Measurements from ENCODE around the gene GRK5.
"Not testable (repeated sequence)": the region's sequence is repeated elsewhere in the genome, so short reads cannot be mapped to it uniquely, and the experiment has no call there.

GRK5 gene

DNA sequence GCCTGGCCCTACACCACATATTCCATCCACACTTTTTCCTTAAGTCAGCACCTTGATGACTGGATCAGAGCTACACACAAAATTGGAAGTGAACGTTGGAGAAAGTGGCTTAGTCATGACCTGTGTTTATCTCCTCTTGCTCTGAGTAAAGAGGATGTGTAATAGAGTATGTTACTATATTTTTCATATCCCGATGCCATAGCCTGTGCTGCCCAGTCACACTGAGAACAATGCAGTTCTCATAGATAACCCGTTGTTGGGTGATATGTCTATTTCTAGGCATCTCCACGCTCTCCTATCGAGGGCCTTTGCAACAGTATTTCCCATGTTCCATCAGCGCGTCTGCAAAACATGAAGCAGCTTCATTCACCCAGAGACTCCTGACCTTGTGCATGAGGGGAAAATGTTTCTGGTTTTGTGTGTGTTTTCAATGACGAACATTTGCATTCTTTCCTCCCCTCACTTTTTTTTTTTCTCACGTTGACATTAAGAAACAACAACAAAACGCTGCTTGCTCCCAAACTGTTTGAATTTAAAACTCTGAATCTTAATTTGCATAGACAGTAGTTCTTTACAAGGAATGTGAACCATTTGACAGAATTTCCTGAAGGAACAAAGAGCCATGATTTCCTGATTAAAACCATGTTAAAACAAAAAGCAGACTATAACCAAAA lies 43.4 kb downstream of the GRK5 start:
- no peak for DNase-seq (ENCODE audit: low read depth in 2 of 2)

DNA sequence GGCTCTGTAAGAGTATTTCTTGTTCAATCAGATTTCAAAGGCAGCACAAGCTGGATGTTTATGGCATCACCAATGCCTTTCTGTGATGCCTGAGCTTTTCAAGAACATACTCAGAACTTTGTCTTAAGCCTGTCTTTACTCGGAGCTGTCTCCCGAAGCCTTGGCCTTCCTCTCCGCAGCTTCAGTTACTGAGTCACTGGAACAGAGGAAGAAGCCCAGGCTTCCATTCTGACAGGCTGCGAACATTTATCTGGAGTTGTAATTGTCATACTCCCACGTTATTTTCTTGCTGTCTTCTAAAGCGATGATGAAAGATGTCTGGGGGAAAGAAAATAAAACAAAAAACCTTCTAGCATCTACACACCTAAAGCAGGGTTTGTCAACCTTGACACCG lies 43.9 kb downstream of the GRK5 start:
- DNase-seq (ENCODE audit: low read depth in 2 of 2): no peak

DNA sequence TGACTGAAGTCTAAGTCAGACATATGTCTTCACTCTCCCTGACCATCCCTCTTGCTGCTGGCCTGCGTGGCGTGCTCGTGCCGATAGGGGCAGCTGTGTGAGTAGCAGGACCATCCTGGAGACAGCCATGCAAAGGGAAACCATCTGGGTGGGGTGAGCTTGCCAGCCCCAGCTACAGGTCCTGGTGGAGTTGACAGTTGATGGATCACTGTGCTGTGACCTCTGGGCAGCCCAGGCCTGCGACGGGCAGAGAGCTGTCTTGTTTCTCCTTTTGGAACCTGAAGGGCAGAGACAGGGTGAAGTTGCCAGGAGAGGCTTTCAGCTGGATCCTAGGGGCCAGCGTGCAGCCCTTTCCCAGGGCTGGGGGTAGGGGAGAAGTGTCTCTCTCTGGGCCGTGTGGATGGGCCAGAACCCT lies 44.7 kb downstream of the GRK5 start:
- no peak for DNase-seq (ENCODE audit: low read depth in 2 of 2)

DNA sequence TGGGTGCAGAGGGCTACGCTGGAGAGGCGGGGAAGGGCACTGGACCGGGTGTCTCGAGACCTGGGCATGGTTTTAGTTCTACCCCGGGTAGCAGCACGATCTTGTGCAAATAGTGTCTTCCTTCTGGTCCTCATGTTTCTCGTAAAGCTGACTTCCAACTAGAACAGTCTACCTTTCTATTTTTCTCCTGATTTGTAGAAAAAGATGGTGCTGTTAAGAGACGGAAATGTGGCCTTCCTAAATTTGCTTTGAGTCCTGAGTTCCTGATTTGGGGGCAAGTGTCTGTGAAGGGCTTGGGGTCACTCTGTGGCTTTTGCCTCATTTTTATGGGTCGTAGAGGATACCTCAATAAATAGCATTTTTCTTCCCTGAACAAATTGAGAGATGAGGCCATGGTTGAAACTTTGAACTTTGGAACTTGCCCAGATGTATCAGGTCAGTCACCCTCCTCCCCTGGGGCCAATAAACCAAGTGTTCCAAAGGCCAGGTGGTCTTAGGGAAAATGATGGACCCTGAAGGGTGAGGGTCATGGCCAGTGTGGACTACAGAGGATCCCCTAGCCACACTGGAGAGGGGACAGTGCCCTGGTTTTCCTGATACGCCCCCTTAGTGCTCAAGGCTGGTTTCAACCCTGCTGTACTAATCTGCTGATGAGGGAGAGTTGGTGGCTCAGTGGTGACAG lies 45.2 kb downstream of the GRK5 start:
- DNase-seq (ENCODE audit: low read depth in 2 of 2): no peak

DNA sequence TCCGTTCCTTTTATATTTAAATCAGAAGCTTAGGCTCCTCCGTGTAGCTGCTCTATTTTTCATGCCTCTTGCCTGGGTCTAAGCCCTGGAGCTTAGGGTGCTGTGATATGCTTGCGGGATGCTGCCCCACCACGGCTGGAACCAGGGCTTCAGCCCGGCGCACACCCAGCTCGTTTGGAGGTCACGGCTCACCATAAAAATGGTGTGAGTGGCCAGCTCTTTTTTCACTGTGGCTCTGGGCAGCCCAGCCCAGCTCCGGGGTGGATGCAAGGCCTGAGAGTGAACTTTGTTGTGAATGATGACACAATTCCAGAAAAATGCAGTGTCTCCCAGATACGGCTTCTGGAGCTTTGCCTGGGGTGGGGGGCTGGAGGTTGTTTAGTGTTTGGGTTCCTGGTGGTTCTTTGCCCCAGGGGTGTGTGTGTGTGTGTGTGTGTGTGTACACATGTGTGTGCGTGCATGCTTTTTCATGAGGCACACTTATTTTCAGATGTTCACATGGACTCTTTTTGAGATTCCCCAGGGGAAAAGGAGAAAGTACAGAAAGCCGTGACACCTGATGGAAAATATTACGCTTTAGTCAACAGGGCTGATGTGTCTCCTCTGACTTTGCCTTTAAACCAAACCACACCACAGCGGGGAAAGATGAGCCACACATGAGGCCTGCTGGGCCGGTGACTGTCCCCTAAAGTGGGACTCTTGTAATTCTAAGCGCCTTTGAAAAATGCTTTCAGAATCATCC lies 46.2 kb downstream of the GRK5 start:
- peak in 1 of 2 donors; percentile 17 for DNase-seq (ENCODE audit: low read depth in 2 of 2)

DNA sequence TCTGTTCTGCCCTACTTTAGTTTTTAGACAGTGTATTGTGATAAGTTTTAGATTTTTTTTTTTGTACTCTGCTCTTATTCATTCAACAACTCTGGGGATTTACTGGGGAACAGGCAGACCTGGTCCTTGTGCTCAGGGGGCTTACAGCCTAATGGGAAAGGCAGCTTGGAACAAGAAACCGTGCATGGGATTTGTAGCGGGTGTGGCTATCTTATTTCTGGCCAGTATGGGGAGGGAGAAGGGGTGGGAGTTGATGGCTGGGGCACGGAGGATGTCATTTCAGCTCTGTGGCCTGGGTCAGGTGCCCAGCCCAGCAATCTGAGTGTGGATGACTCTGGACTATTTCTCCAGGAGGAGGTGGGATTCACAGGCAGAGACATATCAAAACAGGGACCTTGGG lies 47.0 kb downstream of the GRK5 start:
- DNase-seq (ENCODE audit: low read depth in 2 of 2): no peak

DNA sequence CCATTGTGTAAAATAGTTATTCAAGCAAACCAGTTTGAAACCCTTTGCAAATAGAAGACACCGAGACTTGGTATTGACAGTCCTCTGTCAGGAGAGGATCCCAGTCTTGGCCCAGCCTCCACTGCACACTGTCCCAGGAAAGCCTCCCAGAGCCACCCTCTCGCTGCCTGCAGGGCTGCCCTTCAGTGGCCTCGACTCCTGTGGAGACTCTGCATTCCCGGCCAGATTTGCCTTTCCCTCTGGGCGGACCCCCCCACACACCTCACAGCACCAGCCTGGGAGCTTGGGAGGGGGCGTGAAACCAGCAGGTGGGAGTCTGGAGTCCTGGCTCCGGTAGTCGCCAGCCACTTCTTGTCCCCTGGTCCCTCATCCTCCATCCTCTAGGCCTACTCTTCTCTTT lies 48.7 kb downstream of the GRK5 start:
- DNase-seq (ENCODE audit: low read depth in 2 of 2): no peak

DNA sequence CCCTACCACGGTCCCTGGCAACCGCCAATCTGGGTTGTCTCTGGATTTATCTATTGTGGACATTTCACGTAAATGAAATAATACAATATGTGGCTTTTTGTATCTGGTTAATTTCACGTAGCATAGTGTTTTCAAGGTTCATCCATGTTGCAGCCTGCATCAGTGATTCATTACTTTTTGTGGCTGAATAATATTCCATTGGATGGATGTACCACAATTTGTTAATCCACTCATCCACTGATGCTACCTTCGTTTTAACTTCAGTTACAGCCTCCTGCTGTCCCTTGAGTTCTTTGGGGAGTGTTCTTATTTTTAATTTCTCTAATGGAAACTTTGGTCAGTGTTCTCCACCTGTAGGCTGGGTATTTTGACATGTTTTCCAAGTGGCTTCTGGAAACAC lies 49.5 kb downstream of the GRK5 start:
- DNase-seq (ENCODE audit: low read depth in 2 of 2): no peak

DNA sequence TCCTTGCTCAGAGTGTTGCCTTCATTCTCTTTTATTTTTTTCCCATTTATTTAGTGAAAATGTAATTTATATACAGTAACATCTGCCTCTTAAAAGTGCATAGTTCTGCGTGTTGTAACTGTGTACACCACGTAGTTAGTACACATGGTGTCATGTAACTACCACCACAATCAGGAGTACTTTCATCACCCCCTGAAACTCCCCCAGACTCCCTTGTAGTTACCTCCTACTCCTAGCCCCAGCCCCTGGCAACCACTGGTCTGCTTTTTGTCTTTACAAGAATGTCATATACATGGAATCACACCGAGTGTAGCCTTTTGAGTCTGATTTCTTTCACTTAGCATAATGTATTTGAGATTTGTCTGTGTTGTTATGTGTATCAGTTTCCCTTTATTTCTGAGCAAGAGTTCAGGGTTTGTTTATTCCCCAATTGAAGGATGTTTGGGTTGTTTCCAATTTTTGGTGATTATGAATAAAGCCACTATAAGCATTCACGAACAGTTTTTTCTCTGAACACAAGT lies 50.6 kb downstream of the GRK5 start:
- no peak for DNase-seq (ENCODE audit: low read depth in 2 of 2)

DNA sequence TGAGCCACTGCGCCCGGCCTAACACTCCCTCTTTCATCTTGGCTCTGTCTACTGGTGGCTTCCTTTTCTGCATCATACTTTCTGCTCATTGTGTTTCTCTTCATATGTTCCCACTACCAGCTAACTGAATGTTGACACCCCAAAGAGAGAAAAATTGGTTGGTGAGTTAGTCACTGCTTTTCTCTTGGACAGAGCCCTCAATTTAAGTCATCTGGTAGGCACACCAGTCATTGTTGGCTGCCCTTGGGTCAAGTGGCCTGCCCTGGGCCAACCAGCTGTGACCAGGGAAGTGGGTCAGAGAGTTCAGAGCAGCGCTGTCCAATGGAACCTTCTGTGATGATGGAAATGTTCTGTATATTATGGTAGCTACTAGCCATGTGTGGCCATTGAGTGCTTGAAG lies 52.0 kb downstream of the GRK5 start:
- no peak for DNase-seq (ENCODE audit: low read depth in 2 of 2)

DNA sequence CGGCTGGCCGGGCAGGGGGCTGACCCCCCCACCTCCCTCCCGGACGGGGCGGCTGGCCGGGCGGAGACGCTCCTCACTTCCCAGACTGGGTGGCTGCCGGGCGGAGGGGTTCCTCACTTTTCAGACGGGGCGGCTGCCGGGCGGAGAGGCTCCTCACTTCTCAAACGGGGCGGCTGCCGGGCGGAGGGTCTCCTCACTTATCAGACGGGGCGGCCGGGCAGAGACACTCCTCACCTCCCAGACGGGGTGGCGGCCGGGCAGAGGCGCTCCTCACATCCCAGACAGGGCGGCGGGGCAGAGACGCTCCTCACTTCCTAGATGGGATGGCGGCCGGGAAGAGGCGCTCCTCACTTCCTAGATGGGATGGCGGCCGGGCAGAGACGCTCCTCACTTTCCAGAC lies 53.6 kb downstream of the GRK5 start:
- not testable (repeated sequence) for DNase-seq (ENCODE audit: low read depth in 2 of 2)

DNA sequence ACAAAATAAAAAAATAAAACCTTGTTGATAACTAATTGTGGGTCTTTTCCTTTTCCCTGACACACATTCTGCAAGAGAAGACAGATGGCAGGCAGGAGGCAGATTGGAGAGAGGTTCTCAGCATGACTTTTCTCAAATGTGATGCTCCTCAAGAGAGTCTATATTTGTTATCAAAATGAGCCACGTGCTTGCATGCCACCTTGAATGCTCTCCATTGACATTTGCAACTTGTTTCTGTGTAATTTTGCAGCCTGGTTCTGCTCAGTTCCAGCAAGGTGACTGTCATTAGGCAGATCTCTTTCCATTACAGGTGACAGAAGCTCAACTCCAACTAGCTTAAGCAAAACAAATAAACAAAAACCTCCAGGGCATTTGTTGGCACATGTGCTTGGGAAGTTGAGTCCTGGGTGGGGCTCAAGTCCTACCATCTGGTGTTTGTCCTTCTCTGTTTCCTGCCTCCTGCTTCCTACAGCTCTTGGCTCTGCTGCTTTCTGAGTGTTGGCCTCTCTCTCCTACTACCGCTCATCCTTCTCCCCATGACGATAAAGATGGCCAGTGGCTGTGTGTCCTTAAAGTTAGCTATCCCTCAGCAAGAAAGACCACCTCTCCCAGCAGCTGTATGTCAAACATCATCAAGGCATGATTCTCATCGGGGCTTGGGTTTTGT lies 56.7 kb downstream of the GRK5 start:
- DNase-seq (ENCODE audit: low read depth in 2 of 2): no peak

DNA sequence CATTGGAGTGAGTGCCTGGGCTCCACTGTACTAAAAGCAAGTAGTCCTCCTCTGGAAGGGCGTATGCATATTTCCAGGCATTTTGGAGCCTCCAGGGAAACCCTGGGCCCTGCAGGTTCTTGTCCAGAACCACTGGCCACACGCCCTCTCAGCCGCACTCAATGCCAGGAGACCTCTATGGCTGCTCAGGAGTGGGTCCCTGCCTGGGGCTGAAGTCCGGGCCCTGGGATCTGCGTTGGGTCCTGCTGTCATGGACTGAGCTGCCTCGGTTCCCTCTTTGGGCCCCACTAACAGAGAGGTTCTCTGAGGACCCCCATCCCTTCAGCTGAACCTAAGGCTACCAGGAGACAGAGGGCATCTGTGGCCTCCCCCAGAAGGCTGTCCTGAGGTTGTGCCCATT lies 58.3 kb downstream of the GRK5 start:
- no peak for DNase-seq (ENCODE audit: low read depth in 2 of 2)

DNA sequence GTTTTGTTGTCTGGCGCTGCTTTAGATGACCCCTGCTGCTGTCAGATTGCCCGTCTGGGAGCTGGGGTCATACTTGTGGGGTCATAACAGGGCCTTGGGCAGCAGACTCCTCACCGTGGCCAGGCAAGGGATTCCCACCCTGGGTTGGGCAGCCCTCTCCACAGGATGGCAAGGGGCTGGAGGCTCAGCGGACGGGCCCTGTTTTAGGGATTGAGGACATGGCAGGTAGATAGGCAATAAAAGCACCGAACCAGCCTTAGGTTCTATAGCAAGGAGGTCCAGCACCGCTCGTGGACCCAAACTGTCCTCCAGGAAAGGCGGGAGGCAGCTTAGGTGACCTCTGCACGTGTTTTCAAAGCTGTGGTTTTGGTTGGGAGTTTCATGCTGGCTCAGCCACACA lies 60.0 kb downstream of the GRK5 start:
- no peak for DNase-seq (ENCODE audit: low read depth in 2 of 2)

DNA sequence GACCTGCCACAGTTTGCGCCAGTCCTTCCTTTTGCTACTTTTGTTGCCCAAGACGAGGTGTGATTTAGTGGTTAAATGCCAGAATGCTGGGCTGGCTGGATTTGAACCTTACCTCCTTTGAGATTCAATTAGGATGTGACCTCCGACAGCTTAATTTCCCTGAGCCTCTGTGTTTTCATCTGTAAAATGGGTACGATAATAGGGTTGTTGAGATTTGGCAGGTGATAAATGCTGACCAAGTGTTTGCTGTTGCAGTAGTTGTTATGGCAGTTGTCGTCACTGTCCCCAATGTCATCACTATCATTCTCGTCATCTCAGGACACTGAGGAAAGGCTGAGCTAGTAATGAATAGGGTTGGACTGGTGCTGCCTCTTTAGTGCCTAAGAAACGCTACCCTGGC lies 61.1 kb downstream of the GRK5 start:
- no peak for DNase-seq (ENCODE audit: low read depth in 2 of 2)

DNA sequence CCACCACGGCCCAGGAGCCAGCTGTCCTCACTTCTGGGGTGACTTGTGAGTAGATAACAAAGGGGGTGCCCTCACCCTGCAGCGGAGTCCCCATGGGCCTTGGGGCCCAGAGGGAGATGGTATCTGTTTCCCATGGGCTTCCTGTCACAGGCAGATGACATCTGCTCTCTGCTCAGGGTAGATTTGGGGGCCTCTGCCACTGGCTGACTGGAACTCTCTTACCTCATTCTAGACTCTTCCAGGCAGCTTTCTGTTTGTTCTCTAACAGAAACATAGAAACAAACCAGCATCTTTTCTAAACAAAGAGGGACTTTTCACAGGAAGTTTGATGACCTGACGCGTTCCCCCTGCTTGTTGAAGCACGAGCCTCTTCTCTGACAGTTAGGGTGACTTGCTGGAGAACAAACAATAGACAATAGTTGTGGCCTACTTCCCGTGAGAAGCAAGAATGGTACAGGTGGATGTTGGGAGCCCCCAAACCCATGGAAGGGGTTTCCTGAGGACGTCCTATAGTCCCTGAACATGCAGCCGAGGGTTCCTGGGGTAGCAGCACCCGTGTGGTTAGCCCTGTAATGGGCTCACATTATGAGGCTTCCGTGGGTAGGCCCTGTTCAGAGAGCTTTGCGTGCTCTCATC lies 61.6 kb downstream of the GRK5 start:
- DNase-seq (ENCODE audit: low read depth in 2 of 2): peak; percentile 44 to 51

DNA sequence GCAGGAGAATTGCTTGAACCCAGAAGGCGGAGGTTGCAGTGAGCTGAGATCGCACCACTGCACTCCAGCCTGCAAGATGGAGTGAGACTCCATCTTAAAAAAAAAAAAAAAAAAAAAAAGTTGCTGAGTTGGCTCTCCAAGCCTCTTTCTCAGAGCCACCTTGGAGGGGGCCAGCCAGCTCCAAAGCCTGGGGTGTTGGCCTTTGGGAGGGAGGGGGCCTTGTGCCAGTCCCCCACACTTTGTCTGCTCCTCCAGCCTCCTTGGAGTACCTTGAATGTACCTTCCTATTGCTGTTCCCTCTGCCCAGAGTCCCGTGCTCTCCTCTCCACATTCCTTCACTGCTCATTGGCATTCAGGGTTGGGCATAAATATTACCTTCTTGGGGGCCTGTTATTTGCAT lies 62.4 kb downstream of the GRK5 start:
- no peak for DNase-seq (ENCODE audit: low read depth in 2 of 2)

DNA sequence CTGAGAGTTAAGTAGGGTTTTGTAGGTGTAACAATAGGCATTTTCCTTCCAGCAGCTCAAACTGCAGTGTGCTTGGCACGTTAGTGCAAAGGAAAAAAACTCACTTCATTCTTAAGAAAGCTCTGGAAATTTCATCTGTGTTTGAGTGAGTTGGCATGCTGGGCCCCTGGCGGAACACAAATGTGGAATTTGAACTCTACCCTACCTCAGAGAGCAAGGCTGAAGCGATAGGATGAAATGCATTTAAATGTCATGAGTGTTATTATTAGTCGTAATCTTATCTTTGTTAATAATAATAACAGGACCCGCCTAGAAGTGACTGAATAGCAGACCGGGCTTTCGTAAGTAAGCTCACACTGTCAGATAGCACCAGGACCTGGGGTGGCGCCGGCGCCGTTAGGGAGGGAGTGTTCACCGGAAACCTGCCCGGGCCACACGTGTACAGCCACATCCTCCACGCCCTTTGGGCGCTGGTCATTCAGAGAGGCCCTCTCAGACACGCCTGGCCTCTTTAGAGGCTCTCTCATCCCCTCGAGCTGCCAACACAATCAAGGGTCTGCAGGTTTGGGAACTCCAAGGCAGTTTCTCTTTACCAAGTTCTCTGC lies 63.5 kb downstream of the GRK5 start:
- peak; percentile 27 to 50 for DNase-seq (ENCODE audit: low read depth in 2 of 2)

DNA sequence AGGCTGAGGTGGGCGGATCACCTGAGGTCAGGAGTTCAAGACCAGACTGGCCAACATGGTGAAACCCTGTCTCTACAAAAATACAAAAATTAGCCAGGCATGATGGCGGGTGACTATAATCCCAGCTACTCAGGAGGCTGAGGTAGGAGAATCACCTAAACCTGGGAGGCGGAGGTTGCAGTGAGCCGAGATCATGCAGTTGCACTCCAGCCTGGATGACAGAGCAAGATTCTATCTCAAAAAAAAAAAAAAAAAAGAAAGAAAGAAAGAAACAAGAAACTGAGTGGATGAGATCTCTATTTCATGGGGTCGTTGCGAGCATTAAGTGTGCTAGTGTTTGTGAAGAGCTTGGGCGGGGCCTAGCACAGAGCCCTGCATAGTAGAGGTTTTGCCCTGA lies 65.0 kb downstream of the GRK5 start:
- DNase-seq (ENCODE audit: low read depth in 2 of 2): not testable (repeated sequence)

DNA sequence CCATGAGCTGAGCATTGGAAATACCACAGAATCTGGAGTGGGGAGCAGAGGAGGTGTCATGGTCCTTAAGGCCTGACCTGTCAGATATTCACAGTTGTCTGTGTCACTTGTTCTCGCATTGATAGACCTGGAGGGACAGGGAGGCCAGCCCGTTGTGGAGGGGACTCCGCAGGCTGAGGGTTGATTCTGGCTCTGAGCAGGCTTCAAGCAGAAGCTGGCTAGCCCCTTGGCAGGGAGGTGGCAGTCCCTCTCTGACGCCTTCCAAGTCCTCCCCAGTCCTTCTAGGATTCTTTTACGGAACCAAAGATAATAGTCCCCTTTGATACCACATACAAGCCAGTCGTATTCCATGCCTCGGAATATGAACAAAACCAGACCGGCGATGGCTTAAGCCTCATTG lies 65.4 kb downstream of the GRK5 start:
- DNase-seq (ENCODE audit: low read depth in 2 of 2): no peak

DNA sequence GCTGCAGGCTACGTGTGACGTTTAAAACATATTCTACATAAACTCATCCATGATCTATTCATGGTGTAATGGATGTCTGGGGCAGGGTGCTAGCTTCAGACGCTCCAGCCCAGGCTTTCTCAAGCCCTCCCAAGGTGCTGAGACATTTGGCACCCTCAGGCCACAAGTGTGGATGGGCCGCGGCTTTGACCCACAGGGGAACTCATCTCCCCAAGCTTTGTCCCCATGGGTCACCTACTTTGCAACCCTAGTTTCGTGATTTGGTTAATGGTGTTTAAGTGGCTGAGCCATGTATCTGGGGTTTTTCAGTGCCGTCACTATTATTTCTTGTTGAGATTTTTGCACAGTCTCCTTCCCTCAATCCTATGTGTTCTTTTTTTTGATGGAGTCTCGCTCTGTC lies 66.0 kb downstream of the GRK5 start:
- no peak for DNase-seq (ENCODE audit: low read depth in 2 of 2)

Measured in stimulated activated CD8-positive, alpha-beta memory T cell treated with anti-CD3 and anti-CD28 coated beads, Interleukin-7, amount 100 ng/mL, for 4 hours (primary cell).